Activated naive CD4-positive, alpha-beta T cell treated with Interleukin-2 at 50 U/mL for 16 hours (primary cell): ENCODE results near the gene MED23.

Experiments used
- DNase-seq: peaks from one replicate; pipeline ENCODE4 v3.0.0-alpha.2; 2020

The MED23 gene

DNA sequence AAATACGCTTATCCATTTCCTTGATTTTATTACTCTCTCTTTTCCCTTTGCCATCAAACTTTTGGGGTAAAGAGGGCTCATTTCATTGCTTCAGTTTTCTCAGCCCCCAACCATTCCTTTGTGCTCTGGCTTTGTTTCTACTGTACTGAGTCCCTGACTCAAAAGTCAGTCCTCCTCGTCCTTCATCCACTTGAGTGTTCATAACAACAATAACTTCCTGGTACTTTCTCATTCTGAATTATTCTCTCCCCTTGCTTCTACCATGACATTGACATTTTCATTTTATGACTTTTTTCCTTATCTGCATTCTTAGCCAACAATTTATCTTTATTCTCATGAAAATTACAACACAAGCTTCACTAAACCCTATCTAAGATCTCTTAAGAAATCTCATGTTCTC lies 10.0 kb upstream of the MED23 start:
- no peak for DNase-seq

DNA sequence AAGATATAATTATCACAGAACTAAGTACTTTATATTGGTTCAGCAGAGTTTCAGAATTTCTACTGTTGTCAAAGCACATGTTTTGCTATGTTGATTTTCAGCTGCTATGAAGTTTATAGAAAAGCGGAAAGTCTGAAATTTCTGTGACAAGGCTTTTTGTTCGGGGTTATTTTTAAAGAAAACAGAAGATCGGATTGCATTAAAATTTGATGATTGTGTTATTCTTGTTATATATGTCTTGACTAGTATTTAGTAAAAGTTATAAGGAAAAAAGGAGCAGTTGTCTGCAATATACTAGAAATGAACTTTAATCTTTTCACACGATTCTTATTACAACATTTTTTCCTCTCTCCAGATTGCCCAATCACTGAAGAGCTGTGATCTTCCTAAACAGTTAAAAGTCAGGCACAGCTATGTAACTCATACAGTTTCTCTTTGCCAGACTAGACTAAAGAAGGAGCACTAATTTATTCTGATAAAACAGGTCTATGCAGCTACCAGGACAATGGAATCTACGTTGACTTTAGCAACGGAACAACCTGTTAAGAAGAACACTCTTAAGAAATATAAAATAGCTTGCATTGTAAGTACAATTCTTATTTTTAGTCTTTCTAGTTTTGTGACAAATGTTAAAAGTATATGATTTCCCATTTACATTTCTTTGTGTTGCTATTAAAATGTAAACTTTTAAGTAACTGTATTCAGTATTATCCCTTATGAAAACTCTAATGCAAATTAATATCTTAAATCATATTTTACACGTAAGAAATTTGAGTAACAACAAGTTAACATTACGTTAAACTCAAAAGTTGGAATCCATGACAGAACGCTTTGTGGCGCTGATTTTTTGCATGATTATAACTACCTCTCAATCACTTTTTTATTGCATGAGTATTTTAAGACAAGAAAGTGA lies 9.1 kb upstream of the MED23 start, which contains the start of gene ENPP3:
ENPP3 (plus strand) TSS at position 423 of the 913 bp plus-strand sequence; CDS start at position 506, 83 bp downstream.
- DNase-seq = no peak

DNA sequence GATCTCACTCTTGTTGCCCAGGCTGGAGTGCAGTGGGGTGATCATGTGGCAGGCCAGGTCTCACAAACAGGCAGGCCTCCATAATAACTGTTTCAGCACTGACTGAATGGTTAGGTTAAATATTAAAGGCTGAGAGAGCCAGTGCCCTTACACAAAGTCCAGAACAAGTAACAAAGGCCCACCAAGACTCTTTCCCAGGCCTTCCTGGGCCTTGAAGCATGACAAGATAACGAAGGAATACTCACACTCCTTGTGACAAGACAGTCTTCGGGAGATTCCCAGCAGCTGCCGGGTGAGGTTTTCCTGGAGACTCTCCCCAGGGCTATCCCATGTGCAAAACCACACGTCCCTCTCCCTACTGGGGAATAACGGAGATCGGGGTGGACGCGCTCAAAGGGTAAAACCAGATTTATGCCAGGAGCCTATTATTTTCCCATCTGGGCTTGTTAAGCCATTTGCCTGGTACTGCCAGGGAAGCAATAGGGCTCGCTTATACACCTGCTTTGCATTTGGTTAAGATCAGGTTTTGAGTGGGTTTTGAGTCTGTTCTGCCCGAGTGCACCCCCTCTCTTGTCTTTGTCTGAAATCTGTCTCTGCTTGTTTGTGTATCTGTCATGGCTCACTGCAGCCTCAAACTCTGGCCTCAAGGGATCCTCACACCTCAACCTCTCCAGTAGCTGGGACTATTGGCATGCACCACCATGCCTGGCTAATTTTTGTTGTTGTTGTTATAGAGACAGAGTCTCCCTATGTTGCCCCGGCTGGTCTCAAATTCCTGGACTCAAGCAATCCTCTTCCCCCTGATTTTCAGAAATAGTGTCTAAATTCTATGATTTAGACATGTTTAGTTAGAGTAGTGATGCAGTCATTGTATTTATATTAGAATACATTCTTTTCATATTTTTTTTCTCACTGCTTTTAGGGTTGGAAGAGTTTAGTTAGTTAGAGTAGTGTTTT lies 7.6 kb upstream of the MED23 start:
- no peak for DNase-seq

DNA sequence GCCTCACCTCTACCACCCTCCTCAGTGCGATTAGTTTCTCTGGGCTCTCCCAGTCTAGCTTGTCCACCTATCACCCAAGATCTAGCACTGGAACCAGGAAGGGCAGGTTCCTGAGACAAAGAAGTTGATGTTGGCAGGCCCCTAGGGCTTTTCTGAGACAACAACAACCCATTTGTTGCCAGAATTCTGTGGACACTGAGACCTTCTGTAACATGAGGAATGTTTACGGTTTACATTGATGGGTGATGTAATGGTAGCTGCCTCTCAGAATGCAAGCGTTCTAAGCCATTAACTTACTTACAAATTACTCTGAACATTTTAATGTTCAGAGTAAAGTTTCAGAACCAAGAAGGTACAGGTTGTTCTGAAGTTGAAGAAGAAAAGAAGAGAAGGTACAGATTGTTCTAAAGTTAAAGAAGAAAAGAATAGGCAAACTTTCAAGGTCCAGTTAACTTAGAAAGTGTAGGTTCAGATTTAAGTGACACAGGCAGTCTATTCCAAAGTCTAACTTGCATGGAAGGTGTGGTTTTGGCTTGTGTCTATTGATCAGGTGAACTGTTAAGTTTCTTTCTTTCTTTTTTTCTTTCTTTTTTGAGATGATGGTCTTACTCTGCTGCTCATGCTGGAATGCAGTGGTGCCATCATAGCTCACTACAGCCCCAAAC lies 3.7 kb upstream of the MED23 start:
- DNase-seq = no peak

DNA sequence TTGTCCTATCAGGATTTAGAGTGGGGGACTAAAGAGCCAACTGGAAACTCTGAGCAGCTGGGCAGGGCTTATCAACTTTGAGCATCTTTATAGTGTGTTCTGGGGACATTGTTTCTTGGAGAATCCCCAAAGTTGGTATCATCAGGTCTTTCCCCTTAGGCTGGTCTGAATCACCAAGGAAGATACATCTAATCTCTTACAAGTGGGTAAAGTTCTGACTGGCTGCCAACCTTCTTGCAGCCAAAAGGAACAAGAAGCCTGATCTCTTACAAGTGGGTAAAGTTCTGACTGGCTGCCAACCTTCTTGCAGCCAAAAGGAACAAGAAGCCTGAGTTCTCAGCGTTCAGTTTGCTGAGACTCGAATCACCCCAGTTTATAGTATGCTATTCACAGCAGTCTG lies 1.6 kb upstream of the MED23 start:
- no peak for DNase-seq

DNA sequence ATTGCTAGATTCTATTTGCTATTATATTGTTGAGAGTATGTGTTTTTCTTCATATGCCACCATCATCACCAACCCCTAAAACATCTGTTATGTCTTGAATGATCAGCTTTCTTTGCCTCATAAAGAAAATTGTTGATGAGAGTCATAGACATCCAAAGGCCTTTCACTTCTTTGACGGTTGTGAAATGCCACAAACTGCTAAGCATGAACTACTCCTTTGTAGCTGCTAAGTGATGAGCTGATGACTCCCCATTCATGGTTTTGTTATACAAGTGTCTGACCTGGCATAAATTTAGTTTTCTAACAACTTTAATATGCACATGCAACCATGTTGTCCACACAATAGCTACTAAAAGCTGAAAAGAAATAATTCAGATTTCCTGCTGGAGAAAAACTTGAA lies 684 bp upstream of the MED23 start:
- no peak for DNase-seq

DNA sequence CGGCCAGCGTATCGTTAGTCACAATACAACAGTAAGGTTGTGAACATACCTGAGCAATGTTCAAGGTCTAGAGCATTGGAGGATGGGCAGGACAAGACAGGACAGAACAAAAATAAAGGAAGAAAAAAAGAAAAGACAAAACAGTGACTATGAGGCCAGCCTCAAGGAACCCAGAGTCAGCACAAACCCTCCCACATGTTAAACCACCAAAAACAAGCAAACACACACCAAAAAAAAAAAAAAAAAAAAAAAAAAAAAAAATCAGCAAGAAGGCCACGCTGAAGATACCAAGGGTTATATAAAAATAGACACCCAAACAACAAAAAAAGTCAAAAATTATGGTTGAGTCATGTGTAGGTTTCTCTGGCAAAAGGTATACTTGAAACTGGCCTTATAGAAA lies 12.8 kb downstream of the MED23 start:
- DNase-seq = no peak

DNA sequence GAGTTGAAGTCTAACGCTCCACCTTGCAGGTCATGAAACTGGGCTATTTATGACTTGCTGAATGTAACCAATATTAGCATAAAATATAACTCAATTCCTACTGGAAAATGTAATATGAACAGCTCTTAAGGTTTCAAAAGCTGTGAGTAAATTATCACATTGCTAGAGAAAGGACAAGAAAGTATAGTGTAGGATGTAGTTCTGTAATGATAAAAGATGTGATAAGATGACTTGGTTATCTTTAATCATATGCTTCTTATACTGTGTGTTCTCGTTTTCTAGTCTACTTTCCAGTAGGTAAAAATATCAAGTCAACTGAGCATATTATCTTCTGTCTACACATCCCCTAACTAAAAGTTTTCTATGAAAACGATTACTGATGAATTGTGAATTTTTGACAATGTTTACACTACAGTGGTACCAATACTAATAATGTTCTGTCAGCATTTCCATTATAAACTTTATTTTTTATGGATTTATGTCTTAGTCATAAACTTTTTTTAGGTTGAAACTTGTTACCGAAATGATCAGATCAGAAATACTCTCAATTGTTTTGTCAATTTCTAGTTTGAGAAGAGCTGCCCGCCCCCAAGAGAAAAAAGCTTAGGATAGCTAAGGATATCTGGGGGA lies 14.6 kb downstream of the MED23 start:
- no peak for DNase-seq

DNA sequence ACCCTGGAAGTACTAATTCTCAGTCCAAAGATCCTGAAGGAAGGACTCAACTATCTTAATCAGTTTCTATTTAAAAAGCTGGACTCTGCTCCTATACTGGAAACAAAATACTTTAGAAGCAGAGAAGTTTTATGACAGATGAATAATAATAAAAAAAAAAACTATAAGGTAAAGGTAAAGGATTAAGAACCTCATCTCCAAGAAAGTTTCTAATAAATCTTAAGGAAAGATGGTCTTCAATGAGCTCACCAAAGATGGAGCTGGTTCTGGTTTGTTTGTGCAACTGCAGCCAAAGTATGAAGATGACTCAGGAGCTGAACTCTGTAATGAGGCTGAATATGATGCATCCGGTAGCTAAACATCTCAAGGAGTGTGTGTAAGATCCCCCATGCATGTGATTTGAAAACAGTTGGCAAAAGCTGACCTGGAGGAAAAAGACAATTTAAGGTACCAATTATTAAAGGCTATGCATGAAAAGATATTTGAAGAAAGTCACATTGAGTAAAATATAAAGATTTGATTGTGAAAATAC lies 25.2 kb downstream of the MED23 start:
- no peak for DNase-seq

DNA sequence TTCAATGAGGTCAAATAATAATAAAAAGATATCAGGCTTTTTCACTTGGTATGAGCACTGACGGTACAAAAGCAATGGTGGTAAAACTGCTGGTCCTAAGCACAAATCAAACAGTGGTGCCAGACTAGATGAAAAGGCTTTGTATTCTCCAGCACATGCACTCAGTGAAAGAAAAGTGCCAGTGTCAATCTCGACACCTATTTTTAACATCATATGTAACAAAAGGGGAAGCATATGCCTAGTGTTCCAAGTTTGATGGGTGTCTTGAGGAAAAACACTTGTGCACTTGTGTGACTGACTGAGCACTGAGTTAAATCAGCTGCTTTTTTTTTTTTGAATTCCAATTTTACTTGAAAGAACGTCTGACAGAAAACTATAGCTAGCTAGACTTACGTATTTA lies 27.3 kb downstream of the MED23 start:
- DNase-seq = no peak

DNA sequence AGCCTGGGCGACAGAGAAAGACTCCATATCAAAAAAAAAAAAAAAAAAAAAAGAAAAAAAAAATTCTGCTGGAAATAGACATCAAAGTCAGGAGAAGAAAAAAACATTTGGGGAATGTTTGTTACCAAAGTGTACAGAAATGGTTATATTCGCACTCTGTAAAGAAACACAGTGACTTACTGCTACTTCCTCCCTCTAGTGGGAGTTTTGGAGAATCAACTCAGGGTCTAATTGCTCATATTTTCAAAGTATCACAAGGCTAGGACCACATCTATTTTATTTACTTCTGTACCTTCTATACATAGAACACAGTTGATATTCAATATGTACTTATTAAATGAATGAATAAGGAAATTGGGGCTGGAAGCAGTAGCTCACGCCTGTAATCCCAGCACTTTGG lies 30.6 kb downstream of the MED23 start:
- DNase-seq = no peak

DNA sequence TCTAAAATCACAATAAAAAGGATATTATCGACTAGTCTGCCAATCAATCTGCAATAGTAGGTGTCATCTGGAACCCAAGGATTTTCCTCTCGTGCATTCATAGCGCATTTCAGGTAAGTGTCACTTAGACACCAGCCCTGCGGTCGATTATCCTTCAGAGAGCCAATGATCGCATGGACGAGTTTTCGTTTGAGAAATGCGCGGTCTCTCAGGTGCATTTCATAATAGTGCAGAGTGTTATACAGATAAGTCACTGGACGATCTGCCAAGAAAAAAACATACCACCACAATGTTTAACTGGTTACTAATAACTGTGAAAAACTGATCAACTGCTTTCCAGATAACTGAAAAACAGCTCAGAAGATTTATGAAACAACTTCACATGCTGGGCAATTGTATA lies 34.0 kb downstream of the MED23 start:
- DNase-seq = no peak

DNA sequence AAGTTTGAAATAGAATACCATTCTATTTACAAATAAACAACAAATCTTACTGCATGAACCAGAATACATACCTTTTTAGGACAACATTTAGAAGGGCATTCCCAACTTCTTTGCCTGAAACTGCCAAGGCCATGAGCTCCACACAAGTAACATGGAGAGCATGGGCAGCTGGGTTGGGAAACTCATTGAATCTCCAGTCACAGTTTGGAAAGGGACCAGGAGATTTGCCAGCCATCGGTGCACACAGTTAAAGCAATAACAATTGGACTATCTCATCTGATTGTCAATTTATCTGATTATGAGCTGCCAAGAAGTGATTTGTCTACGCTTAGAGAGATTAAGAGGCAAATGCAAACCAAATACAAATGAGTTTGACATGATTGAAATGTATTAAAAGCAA lies 35.1 kb downstream of the MED23 start:
- no peak for DNase-seq

DNA sequence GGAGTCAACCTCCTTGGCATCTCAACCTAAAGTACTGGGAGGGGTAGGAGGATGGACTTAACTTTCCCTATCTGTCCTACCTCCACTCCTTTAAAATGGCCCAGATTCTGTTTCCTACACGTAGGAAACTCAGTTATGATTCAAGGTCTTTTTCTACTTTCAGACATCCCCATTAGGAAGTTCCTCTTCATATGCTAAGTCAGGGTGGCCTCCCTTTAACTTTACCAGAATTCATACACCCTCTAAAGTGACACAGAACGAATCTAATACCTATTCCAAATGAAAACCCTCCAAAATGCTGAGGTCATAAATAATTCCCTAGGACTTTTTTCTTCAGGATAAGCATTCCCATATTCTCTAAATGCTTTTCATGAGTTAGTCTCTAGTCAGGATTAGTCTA lies 39.4 kb downstream of the MED23 start:
- DNase-seq = no peak

DNA sequence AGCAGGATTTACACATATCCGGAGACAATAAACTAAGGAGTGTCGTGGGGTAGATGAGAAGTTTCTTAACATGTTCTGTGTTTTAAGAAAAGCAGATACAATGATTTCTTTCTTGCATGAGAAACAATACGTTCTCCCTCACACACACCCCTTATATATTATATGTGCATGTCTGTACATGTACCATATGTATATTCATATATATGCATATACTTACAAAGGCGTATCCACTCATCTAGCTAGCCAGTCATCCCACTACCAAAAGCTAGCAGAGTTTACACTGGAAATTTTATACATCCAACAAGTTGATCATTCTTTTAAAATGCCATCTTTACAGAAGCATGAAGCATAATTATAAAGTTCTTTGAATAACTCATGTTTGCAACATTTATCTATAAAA lies 40.1 kb downstream of the MED23 start:
- no peak for DNase-seq

DNA sequence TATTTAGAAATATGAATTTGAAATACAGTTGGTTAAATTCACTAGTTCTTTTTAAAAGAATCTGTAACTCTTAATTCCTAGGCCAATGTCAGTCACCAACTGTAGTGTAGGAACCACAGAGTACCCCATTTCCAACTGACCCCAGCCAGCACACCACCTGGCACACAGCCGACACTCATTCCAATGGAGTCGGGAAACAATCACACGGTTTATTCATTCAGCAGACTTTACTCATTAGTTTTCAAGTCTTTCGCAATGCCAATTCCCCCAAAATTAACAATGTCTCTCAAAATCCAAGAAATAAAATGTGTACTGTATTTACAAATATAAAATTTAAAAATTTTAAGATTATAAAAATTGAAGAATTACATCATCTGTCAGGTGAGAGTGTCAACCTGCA lies 41.5 kb downstream of the MED23 start:
- no peak for DNase-seq

DNA sequence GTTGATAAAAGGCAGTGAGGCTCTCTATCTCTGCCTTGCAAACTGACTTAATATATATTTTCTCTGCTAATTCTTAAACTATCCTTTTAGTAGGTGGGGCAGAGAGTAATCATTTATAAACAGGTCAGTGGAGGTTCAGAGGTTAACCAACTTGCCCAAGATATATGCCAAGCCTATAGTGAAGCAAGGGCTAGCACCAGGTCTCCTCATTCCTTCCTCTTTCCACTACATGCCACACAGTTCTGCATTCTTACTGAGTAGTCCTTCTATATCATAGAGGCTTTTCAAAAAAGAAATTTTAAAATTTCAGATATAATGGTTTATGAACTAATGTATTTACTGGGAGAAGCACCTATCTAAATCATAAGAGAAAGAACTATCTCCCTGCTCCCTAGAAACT lies 46.5 kb downstream of the MED23 start:
- DNase-seq = no peak

DNA sequence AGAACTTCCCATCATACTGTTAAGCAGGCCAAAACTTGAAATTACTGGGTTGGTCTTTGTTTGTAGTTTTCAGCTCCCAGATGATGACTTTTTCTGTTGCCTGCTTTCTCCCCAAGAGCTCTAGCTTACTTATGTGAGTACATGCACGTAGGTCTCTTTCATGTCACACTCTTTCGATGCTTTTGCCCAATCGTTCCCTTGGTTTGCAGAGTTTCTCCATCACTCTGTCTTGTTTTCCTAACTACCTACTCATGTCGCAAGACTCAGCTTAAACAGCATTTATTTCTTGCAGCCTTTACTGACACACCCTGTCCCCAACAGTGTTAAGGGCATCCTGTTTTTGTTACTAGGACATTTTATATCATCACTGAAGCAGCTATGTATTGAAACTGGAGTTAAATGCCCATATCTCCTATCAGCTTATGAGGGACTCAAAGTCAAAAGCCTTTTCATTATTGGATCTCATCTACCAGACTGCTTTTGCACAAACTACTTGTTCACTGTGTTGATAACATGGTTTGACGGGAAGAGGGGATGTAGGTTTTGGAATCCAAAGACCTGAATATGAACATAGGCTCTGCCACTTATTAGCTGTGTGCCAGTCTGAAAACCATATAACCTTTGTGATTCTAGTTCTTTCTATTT lies 52.1 kb downstream of the MED23 start:
- no peak for DNase-seq

DNA sequence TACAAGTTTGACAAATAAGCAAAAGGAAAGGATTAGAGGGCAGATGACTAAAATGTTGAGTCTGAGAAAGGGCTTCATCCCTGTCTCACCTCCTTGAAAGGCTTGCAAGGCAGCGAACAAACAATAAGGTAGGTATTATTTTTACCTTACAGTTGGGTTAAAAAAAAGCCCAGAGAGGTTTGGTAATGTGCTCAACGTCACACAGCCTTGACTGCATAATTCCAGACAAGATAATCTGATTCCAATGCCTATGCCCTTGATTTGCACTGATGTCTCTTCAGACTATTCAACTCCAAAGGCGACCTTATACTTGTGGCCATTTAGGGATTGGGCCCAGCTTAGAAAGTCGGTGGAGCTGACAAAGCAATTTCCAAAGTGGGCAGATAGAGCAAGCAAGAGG lies 53.4 kb downstream of the MED23 start:
- DNase-seq = no peak

DNA sequence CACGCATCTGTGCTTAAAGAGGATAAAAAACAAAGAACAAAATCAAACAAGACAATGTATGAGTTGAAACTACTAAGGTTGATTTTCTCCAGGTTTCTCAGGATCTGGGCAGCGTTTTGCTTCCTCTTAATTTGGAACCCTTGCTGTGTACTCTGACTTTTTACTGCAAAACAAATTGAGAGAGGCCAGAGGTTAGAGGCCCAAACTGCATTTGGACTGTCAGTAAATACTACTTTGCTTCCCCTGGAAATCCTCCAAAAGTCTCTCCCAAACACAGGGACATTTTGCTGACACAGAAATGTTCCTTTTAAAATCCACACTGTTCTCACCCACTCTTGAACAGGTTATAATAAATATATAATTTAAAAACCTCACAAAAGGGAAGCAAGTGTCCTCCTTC lies 53.9 kb downstream of the MED23 start:
- no peak for DNase-seq

DNA sequence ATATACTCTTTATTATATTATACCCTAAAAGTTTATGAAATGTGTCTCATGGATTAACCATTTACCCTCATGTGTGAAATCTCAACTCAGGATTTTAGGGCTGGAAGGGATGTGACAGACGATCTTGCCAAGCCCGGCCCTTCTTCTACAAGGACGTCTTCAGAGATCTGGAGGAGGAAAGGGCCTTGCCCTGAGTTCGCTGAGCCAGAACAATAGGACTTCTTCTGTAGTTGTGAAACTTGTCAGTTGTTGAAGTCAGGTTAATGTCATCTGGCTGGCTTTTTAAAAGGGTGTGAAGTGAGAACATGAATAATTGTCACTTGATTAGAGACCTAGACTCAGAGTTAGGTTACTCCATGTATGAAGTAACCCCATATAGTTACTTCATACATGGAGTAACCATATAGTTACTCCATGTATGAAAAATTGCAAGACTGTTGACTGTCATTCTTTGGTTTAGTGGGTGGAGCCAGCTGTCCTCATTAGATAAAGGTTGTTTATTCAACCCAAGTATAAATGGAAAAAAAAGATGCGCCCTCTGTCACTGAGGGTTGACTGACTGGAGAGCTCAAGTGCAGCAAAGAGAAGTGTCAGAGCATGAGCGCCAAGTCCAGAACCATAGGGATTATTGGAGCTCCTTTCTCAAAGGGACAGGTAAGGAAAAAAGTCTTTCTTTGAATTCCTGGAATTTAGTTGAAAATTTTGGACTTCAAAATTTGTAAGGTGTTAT lies 55.2 kb downstream of the MED23 start, which contains the start of gene ARG1:
ARG1 (plus strand) TSS at position 541 of the 730 bp plus-strand sequence; CDS start at position 598, 57 bp downstream.
- DNase-seq = no peak
